Uterus (tissue), 2 donors: ENCODE measurements around the gene MAPK10.

Experiments
- POLR2A ChIP-seq, 2 donors: fragments of 450-650 bp; IDR thresholded peaks; one replicate each; pipeline ENCODE4 v1.6.1; 2016; ENCODE audit warnings: antibody characterized with exemption in 2 of 2, mild to moderate bottlenecking in 1 of 2, moderate library complexity in 1 of 2
- TF ChIP-seq, protein P1 (sequence below), 4 experiments: fragments of 200-600 bp in 2 of 4; fragments of 450-650 bp in 2 of 4; sonication (generic) in 2 of 4; IDR thresholded peaks; one replicate each; pipeline ENCODE4 v1.5.1; 2016 to 2019; ENCODE audit warnings: antibody characterized with exemption in 4 of 4, mild to moderate bottlenecking in 2 of 4, moderate library complexity in 1 of 4

DNA sequence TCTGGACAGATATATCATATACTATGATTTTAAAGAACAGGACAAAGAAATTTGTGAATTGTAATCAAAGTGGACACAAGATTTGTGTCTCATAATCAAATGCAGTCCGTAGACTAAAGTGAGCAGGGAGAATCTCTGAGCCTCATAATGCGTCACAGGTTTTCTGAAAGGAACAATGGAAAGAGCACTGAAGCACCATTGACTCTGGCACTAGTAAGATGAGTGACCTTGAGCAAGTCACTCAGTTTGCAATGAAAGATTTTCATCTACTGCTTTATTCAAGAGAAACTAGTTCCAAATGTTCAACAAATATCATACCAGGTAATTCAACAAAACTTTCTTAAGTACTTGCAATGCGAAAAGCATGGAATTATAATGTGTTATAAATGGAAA lies 315.3 kb downstream of the MAPK10 start:
- TF ChIP-seq, protein P1, sequence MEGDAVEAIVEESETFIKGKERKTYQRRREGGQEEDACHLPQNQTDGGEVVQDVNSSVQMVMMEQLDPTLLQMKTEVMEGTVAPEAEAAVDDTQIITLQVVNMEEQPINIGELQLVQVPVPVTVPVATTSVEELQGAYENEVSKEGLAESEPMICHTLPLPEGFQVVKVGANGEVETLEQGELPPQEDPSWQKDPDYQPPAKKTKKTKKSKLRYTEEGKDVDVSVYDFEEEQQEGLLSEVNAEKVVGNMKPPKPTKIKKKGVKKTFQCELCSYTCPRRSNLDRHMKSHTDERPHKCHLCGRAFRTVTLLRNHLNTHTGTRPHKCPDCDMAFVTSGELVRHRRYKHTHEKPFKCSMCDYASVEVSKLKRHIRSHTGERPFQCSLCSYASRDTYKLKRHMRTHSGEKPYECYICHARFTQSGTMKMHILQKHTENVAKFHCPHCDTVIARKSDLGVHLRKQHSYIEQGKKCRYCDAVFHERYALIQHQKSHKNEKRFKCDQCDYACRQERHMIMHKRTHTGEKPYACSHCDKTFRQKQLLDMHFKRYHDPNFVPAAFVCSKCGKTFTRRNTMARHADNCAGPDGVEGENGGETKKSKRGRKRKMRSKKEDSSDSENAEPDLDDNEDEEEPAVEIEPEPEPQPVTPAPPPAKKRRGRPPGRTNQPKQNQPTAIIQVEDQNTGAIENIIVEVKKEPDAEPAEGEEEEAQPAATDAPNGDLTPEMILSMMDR (IDR thresholded peaks at IDR 0.05): no peak
- no peak for TF ChIP-seq POLR2A (IDR thresholded peaks at IDR 0.05)
